Muscle layer of duodenum (tissue), 2 donors: ENCODE results near the gene CXCR5.
A peak's percentile ranks its signal among the peaks of the same experiment; 100 is the strongest.

Experiments used
- H3K27ac ChIP-seq: one replicate; pipeline ENCODE4 v1.7.0; 2013; ENCODE audit warnings: mild to moderate bottlenecking, low read length
- H3K27me3 ChIP-seq: one replicate; pipeline ENCODE4 v1.7.0; 2013; ENCODE audit warnings: low read depth, mild to moderate bottlenecking, control low read depth, low read length
- H3K36me3 ChIP-seq, 2 donors: one replicate each; pipeline ENCODE4 v1.7.0; 2013; ENCODE audit warnings: low read length in 2 of 2, control low read depth in 1 of 2, mild to moderate bottlenecking in 1 of 2; ENCODE audit not compliant: insufficient read depth in 2 of 2, control insufficient read depth in 1 of 2
- H3K4me1 ChIP-seq, 2 donors: one replicate each; pipeline ENCODE4 v1.7.0; 2013; ENCODE audit warnings: low read length in 2 of 2, mild to moderate bottlenecking in 2 of 2, control low read depth in 1 of 2, moderate library complexity in 1 of 2; ENCODE audit not compliant: insufficient read depth in 2 of 2, control insufficient read depth in 1 of 2
- H3K4me3 ChIP-seq, 2 donors: one replicate each; pipeline ENCODE4 v1.7.0; 2013; ENCODE audit warnings: low read length in 2 of 2, low read depth in 1 of 2, mild to moderate bottlenecking in 1 of 2
- H3K9me3 ChIP-seq, 2 donors: one replicate each; pipeline ENCODE4 v1.7.0; 2013; ENCODE audit warnings: low read length in 2 of 2, control low read depth in 1 of 2, mild to moderate bottlenecking in 1 of 2; ENCODE audit not compliant: control insufficient read depth in 1 of 2
- donor health status: healthy.

Gene CXCR5

DNA sequence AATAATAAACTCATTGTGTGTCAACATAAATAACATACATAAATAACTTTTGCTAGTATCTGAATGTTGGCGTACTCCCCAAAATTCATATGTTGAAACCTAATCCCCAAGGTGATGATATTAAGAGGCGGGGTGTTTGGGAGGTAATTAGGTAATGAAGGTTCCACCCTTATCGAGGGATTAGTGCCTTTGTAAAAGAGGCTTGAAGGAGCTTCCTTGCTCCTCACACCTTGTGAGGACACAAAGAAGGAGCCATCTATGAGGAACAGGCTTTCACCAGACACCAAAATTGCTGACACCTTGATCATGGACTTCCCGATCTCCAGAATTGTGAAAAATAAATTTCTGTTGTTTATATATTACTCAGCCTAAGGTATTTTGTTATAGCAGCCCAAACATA, 33.9 kb upstream of the CXCR5 start:
- Histone ChIP-seq H3K36me3 (no peaks in the 10 kb centered on the region), H3K9me3 (no peaks in the 10 kb centered on the region), H3K4me1 (no peaks in the 10 kb centered on the region), H3K27me3 (no peaks in the 10 kb centered on the region), H3K27ac (no peak overlapping the region), H3K4me3 (no peak overlapping the region)

DNA sequence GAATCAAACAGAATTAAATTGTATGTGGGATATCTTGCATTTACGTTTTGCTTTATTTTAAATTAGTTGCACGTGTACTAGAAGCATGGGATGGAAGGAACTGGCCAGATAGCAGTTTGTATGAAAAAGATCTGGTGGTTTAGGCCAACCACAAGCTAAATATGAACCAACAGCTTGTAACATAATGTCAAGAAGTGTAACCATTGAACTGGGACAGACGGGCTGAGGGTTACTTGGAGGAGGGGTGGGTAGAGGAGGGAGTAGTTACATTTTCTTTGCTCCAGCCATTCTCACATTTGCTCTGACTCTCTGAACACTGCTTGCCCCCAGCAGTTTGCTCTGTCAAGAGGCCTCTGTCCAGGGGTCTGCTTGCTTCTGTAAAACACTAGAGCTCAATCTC, 31.7 kb upstream of the CXCR5 start:
- no peak overlapping the region for H3K27ac ChIP-seq
- no peaks in the 10 kb centered on the region for H3K4me1 ChIP-seq
- no peak overlapping the region for H3K4me3 ChIP-seq
- no peaks in the 10 kb centered on the region for H3K36me3 ChIP-seq
- H3K9me3 ChIP-seq, result no peaks in the 10 kb centered on the region
- no peaks in the 10 kb centered on the region for H3K27me3 ChIP-seq

DNA sequence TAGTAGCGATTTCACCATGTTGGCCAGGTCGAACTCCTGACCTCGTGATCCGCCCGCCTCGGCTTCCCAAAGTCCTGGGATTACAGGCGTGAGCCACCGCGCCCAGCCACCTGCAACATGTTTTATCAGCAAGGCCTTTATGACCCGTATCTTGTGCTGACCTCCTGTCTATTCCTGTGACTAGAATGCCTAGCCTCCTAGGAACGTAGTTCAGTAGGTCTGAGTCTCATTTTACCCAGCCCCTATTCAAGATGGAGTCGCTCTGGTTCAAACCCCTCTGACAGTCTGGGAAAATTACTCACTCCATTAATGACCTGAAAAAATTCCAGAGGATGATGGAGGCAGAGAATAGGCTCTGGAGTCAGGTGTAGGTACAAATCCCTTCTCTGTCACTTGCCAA, 30.0 kb upstream of the CXCR5 start:
- Histone ChIP-seq H3K4me1 (no peaks in the 10 kb centered on the region), H3K27me3 (no peaks in the 10 kb centered on the region), H3K36me3 (no peaks in the 10 kb centered on the region), H3K27ac (no peak overlapping the region), H3K4me3 (no peak overlapping the region), H3K9me3 (no peaks in the 10 kb centered on the region)

GRCh38 chr11:118856314-118856713, 27.4 kb upstream of the CXCR5 start:
- H3K27ac ChIP-seq, result no peak overlapping the region
- H3K4me1 ChIP-seq, result no peaks in the 10 kb centered on the region

GRCh38 chr11:118857385-118857784, 26.3 kb upstream of the CXCR5 start:
- Histone ChIP-seq H3K4me3 (no peak overlapping the region), H3K27me3 (no peaks in the 10 kb centered on the region), H3K27ac (no peak overlapping the region), H3K9me3 (no peaks in the 10 kb centered on the region), H3K36me3 (no peaks in the 10 kb centered on the region), H3K4me1 (no peaks in the 10 kb centered on the region)

More at GRCh38 chr11:118856314-118856713, 27.4 kb upstream of the CXCR5 start:
- no peak overlapping the region for H3K4me3 ChIP-seq
- no peaks in the 10 kb centered on the region for H3K9me3 ChIP-seq
- H3K36me3 ChIP-seq, result no peaks in the 10 kb centered on the region
- no peaks in the 10 kb centered on the region for H3K27me3 ChIP-seq

- no peaks in the 10 kb centered on the region for H3K4me1 ChIP-seq
- no peaks in the 10 kb centered on the region for H3K9me3 ChIP-seq
- H3K27ac ChIP-seq, result no peak overlapping the region
- no peak overlapping the region for H3K4me3 ChIP-seq
- H3K27me3 ChIP-seq, result no peaks in the 10 kb centered on the region
- no peaks in the 10 kb centered on the region for H3K36me3 ChIP-seq
Measured at GRCh38 chr11:118859973-118860372, 23.7 kb upstream of the CXCR5 start.

GRCh38 chr11:118868659-118869058, 15.0 kb upstream of the CXCR5 start:
- Histone ChIP-seq H3K9me3 (no peaks in the 10 kb centered on the region), H3K27ac (no peak overlapping the region), H3K27me3 (no peaks in the 10 kb centered on the region), H3K4me1 (peaks cover 10 to 18% of the 10 kb centered on the region in 2 donors), H3K4me3 (no peak overlapping the region), H3K36me3 (no peaks in the 10 kb centered on the region)

DNA sequence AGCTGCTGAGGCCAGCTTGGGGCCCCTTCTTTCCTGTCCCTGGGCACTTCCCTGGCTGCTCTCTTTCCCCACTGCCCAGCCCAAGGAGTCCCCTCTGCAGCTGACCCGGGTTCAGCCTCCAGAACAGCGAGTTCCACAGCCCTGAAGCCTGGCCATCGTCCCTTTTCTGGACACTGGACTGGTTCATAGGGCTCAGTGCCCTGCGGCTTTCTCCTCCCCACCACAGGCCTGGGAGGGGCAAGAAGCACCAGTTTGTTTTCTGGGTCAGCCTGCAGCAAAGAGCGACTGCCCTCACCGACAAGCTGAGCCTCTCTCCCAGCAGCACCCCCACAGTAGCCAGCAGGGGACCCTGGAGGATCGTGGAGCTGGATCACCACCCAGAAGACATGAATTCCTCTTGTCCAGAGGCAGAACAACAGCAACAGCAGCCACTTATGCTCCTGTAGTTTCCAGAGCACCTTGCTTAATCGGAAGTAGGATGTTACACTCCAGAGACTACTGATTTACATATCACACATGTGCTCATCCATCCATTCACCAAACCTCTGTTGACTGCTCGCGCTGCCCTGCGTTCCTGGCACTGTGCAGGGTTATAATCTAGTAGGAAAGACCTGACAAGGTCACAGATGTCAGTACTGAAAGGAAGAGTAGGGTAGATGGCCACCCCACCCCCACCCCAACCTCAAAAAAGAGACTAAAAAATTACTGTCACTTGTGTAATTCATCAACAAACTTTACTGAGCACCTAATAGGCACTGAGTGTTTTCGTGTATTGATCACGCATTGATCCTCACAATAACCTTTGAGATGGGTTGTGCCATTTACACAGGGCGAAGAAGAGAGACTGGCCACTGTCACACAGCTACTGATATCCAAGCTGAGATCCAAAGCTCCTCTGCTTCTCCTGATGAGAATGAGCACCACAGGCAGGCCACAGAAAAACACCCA, 13.0 kb upstream of the CXCR5 start:
- H3K9me3 ChIP-seq, result no peaks in the 10 kb centered on the region
- peaks cover 10 to 18% of the 10 kb centered on the region in 2 donors for H3K4me1 ChIP-seq
- H3K27ac ChIP-seq, result peak overlapping the region; percentile 62
- no peaks in the 10 kb centered on the region for H3K27me3 ChIP-seq
- no peaks in the 10 kb centered on the region for H3K36me3 ChIP-seq
- H3K4me3 ChIP-seq, result peak overlapping the region in 1 of 2 donors; percentile 23

DNA sequence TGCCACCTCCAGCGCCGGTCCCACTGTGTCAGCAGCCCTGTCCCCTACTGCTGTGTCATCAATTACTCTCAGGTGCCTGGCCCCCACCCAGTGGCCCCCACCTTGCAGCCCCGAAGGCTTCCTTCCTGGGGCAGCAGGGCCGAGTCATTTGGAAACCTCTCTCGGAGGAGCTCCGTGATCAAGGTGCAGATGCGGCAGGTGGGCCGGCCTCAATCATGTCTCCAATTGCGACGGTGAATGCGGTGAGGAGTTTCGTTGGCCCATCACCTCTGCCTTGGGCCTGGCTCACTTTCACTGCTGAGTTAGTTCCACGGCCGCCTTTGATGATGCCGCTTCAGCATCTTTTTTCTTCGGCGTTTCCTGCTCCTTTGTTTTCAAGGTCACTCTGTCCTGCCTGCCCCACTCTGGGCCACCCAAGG, 11.3 kb upstream of the CXCR5 start:
- no peak overlapping the region for H3K4me3 ChIP-seq
- H3K4me1 ChIP-seq, result peaks cover 10 to 18% of the 10 kb centered on the region in 2 donors
- H3K27ac ChIP-seq, result no peak overlapping the region
- H3K36me3 ChIP-seq, result no peaks in the 10 kb centered on the region
- H3K27me3 ChIP-seq, result no peaks in the 10 kb centered on the region
- H3K9me3 ChIP-seq, result no peaks in the 10 kb centered on the region

GRCh38 chr11:118873804-118874203, 9.9 kb upstream of the CXCR5 start:
- Histone ChIP-seq H3K27me3 (no peaks in the 10 kb centered on the region), H3K9me3 (no peaks in the 10 kb centered on the region)

GRCh38 chr11:118876286-118876685, 7.4 kb upstream of the CXCR5 start:
- H3K4me1 ChIP-seq, result no peaks in the 10 kb centered on the region

More at GRCh38 chr11:118873804-118874203, 9.9 kb upstream of the CXCR5 start:
- no peaks in the 10 kb centered on the region for H3K36me3 ChIP-seq
- H3K4me1 ChIP-seq, result peaks cover 10 to 18% of the 10 kb centered on the region in 2 donors
- no peak overlapping the region for H3K4me3 ChIP-seq
- H3K27ac ChIP-seq, result no peak overlapping the region

More at GRCh38 chr11:118876286-118876685, 7.4 kb upstream of the CXCR5 start:
- no peak overlapping the region for H3K4me3 ChIP-seq
- no peak overlapping the region for H3K27ac ChIP-seq
- H3K36me3 ChIP-seq, result no peaks in the 10 kb centered on the region
- H3K27me3 ChIP-seq, result no peaks in the 10 kb centered on the region
- H3K9me3 ChIP-seq, result no peaks in the 10 kb centered on the region
